BJ (cell line): ENCODE data around the gene CCDC192. TPM values are rescaled to one million over a fixed set of nuclear protein-coding genes. Genes with fewer than 3 reads are reported as not detected.
"Not testable (repeated sequence)": the region's sequence is repeated elsewhere in the genome, so short reads cannot be mapped to it uniquely, and the experiment has no call there.

Experiments used
- CTCF ChIA-PET: fragments of 350-600 bp; formaldehyde crosslinking; extraction: SDS; loops from one replicate; lab custom pipeline; 2021; ENCODE audit warnings: antibody characterized with exemption, inconsistent platforms; lab: Yijun Ruan, JAX
- POLR2A ChIA-PET: fragments of 300-600 bp; sonication (Branson Sonifier 250); formaldehyde crosslinking; extraction: SDS; loops from one replicate; lab custom pipeline; 2021; ENCODE audit warnings: antibody characterized with exemption; lab: Charles Lee
- DNase-seq: peaks from one replicate; pipeline ENCODE4 v3.0.0-alpha.2; 2011; ENCODE audit warnings: low read depth
- H3K27me3 ChIP-seq: 2 replicates; pipeline ENCODE4 v1.6.0; 2011; ENCODE audit warnings: low read length; ENCODE audit not compliant: control insufficient read depth, insufficient read depth
- H3K36me3 ChIP-seq: 2 replicates; pipeline ENCODE4 v1.5.1; 2011; ENCODE audit warnings: low read length; ENCODE audit not compliant: control insufficient read depth, insufficient read depth
- H3K4me3 ChIP-seq: 2 replicates; pipeline ENCODE4 v1.5.1; 2011; ENCODE audit warnings: low read depth, mild to moderate bottlenecking, control low read depth, low read length
- CTCF ChIP-seq: IDR thresholded peaks from 2 replicates; pipeline ENCODE4 v1.5.1; 2011; ENCODE audit warnings: low read depth, mild to moderate bottlenecking, control low read depth, inconsistent platforms, low read length, moderate library complexity; ENCODE audit not compliant: insufficient read depth
- polyA plus RNA-seq: library from polyadenylated mRNA; depleted of rRNA; stranded (reverse); fragments of >200 nt; gene quantifications from 2 replicates; pipeline ENCODE4 v1.2.3, GENCODE V29; 2011

Gene CCDC192
- polyA plus RNA-seq, 1 experiment = not detected

DNA sequence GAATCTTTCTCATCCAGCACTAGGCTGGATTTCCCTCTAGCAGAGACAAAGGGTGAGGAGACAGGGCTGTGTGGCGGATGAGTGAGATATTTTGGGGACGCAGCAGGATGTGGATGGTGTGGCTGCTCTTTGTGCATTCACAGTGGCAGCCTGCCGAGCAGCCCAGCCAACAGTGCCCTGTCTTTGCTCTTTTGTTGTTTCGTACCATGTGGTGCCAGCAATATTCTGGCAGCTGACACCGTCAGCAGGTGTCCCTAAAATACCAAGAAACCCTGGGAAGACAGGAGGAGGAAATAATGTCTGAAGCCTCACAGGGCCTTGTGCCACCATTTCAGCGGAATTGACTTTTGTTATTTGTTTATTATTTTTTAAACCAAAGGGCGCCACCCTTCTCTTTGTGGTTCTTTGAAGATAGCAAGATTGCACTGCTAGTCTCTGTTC lies 141.4 kb downstream of the CCDC192 start:
- H3K36me3 ChIP-seq = no peaks in the 10 kb centered on the region
- no peak for TF ChIP-seq CTCF
- ChIA-PET POLR2A (no interaction called here), CTCF (no interaction called here)
- DNase-seq = no peak
- no peaks in the 10 kb centered on the region for H3K27me3 ChIP-seq
- no peak overlapping the region for H3K4me3 ChIP-seq

DNA sequence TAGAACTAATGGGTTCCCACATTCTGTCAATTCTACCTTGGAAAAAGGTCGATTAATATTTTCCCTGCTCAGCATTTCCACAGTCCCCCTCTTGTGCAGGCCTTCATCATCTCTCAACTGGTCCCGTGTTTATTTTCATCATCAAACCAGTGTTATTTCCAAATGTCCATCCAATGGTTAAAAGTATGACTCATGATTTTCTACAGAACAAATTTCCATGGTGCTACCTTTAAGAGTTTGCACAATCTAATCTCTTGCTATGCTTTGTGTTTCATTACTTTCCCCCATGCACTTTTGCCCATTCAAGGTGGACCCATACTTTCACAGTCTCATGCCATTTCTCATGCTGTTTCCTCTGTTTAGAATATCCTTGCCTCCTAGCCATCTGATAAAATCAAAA lies 143.7 kb downstream of the CCDC192 start:
- Histone ChIP-seq H3K36me3 (no peaks in the 10 kb centered on the region), H3K27me3 (no peaks in the 10 kb centered on the region), H3K4me3 (no peak overlapping the region)
- DNase-seq = no peak
- TF ChIP-seq CTCF = no peak
- CTCF ChIA-PET = no interaction called here
- POLR2A ChIA-PET = no interaction called here

GRCh38 chr5:127847641-127848040 lies 144.4 kb downstream of the CCDC192 start:
- POLR2A ChIA-PET, CTCF ChIA-PET, DNase-seq: not testable (repeated sequence)

DNA sequence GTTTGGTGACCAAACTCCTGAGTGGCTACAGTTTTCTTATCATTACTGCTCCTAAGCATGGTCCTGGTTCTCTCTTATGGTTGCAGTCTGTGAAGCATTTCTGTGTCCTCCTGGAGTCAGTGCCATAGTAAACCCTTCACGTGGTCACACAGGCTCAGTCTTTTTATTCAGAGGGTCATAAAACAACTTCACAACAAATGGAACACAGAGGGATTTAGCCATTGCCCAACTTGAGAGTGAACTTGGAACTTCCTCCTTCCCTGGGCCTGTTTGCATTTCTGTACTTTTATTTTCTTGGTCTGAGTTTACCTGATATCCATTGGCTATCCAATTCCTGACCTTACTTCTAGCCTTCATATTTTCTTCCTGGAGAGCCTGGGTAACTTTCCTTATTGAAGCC lies 144.9 kb downstream of the CCDC192 start:
- Histone ChIP-seq H3K27me3 (no peaks in the 10 kb centered on the region), H3K36me3 (no peaks in the 10 kb centered on the region), H3K4me3 (no peak overlapping the region)
- no peak for TF ChIP-seq CTCF
- DNase-seq = no peak
- ChIA-PET CTCF (no interaction called here), POLR2A (no interaction called here)

More at GRCh38 chr5:127847641-127848040, 144.4 kb downstream of the CCDC192 start:
- H3K27me3 ChIP-seq, H3K36me3 ChIP-seq, H3K4me3 ChIP-seq: not testable (repeated sequence)

DNA sequence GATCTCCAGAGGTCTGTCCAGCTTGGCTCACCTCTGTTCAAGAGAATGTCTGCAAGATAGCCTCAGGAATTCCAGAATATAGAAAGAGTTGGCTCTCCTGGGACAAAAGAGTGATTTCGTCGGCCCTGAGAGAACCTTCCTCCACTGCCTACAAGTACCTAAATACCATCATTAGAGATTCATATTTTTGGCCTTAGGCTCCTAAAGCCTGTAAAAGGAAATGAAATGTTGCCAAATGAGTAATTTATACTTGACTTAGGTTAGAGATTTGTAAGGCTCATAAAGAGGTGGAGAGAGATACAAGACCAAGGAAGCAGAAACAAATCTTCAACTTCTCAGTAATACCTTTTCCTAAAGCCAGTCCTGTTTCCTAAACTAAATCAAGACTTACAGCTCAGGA lies 146.2 kb downstream of the CCDC192 start:
- Histone ChIP-seq H3K36me3 (no peaks in the 10 kb centered on the region), H3K4me3 (no peak overlapping the region), H3K27me3 (no peaks in the 10 kb centered on the region)
- CTCF ChIA-PET = interaction anchor here (0.6 to 0.8 kb wide), 3 partner anchors 9 to 352 kb away, joined by 3 to 4 read pairs (median 3); no protein-coding TSS in a partner anchor
- no peak for DNase-seq
- POLR2A ChIA-PET = interaction anchor here (0.7 kb wide), 2 partner anchors 34 to 332 kb away, joined by 4 read pairs; no protein-coding TSS in a partner anchor
- TF ChIP-seq CTCF = no peak

- no peak for TF ChIP-seq CTCF
- H3K27me3 ChIP-seq = no peaks in the 10 kb centered on the region
- H3K36me3 ChIP-seq = no peaks in the 10 kb centered on the region
- ChIA-PET CTCF (interaction anchor here (0.6 kb wide), 1 partner anchor 142 kb away, joined by 3 read pairs; no protein-coding TSS in a partner anchor), POLR2A (interaction anchor here (0.7 kb wide), 2 partner anchors 34 to 332 kb away, joined by 4 read pairs; no protein-coding TSS in a partner anchor)
- H3K4me3 ChIP-seq = no peak overlapping the region
- no peak for DNase-seq
These were observed 146.7 kb downstream of the CCDC192 start for GRCh38 chr5:127849891-127850290.
